GM12878 (cell line): ENCODE data around the gene TTLL7. TPM values are rescaled to one million over a fixed set of nuclear protein-coding genes. Genes with fewer than 3 reads are reported as not detected.

Experiments
- ATAC-seq: fragments of 200-7000 bp; cut with Tn5 transposase; 3 replicates; pipeline ENCODE4 v1.9.1; 2020; ENCODE audit warnings: mild to moderate bottlenecking, moderate library complexity
- BruUV-seq: library from RNA; stranded (reverse); fragments of 400-500 nt; replicated peaks from 2 replicates; lab custom pipeline; 2021; lab: Mats Ljungman, UMichigan
- CTCF ChIA-PET: fragments of 300-600 bp; sonication (Branson Sonifier 250); formaldehyde crosslinking; extraction: SDS; loops from one replicate; lab custom pipeline; 2021; ENCODE audit warnings: inconsistent platforms; lab: Yijun Ruan, JAX
- POLR2A ChIA-PET: fragments of 350-600 bp; formaldehyde crosslinking; extraction: SDS; loops from one replicate; lab custom pipeline; 2021; ENCODE audit warnings: inconsistent platforms; lab: Charles Lee
- RAD21 ChIA-PET: fragments of 300-600 bp; sonication (Branson Sonifier 250); formaldehyde crosslinking; loops from one replicate; lab custom pipeline; 2023; ENCODE audit warnings: antibody characterized with exemption; ENCODE audit not compliant: unreplicated experiment; lab: Charles Lee
- SMC1A ChIA-PET: fragments of 300-600 bp; sonication (Branson Sonifier 250); formaldehyde crosslinking; loops from one replicate; lab custom pipeline; 2023; ENCODE audit not compliant: unreplicated experiment, uncharacterized antibody; lab: Charles Lee
- DNase-seq: peaks from one replicate; pipeline ENCODE4 v3.0.0-alpha.2; 2011; ENCODE audit warnings: low read depth, low spot score
- FAIRE-seq: peaks from 3 replicates; lab custom pipeline; 2011; peaks lifted over from hg19 to GRCh38; lab: Jason Lieb, UNC
- H2AFZ ChIP-seq: 2 replicates; pipeline ENCODE4 v1.6.0; 2011; ENCODE audit warnings: low read depth, low read length, control low read depth; ENCODE audit not compliant: control insufficient read depth
- H3K27ac ChIP-seq: 2 replicates; pipeline ENCODE4 v1.5.1; 2011; ENCODE audit warnings: control low read depth; ENCODE audit not compliant: control insufficient read depth, insufficient read depth
- H3K27me3 ChIP-seq, 2 experiments: replicated peaks in 1 of 2; 2 replicates each; pipeline versions ENCODE4 v1.6.0 to v1.6.1; 2011; ENCODE audit warnings: low read length in 1 of 2; ENCODE audit not compliant: control insufficient read depth in 2 of 2, insufficient read depth in 2 of 2
- H3K36me3 ChIP-seq, 2 experiments: 2 replicates each; pipeline ENCODE4 v1.5.1; 2011; ENCODE audit warnings: low read length in 1 of 2; ENCODE audit not compliant: control insufficient read depth in 2 of 2, insufficient read depth in 2 of 2
- H3K4me1 ChIP-seq: 2 replicates; pipeline ENCODE4 v1.6.1; 2011; ENCODE audit warnings: mild to moderate bottlenecking, low read length, moderate library complexity, mixed read lengths; ENCODE audit not compliant: control insufficient read depth, insufficient read depth
- H3K4me2 ChIP-seq: 2 replicates; pipeline ENCODE4 v1.6.0; 2011; ENCODE audit warnings: control low read depth; ENCODE audit not compliant: control insufficient read depth, insufficient read depth
- H3K4me3 ChIP-seq: fragments of 200-600 bp; sonication (generic); 2 replicates; pipeline ENCODE4 v1.5.1; 2016
- H3K79me2 ChIP-seq: 2 replicates; pipeline ENCODE4 v1.6.0; 2011; ENCODE audit warnings: low read length; ENCODE audit not compliant: control insufficient read depth, insufficient read depth
- H3K9ac ChIP-seq: 2 replicates; pipeline ENCODE4 v1.8.0; 2011; ENCODE audit warnings: low read length, control low read depth, mixed read lengths; ENCODE audit not compliant: control insufficient read depth, insufficient read depth
- H3K9me3 ChIP-seq: replicated peaks from 3 replicates; pipeline ENCODE4 v1.5.1; 2011; ENCODE audit warnings: mild to moderate bottlenecking, low read length; ENCODE audit not compliant: control insufficient read depth, insufficient read depth
- H4K20me1 ChIP-seq: 2 replicates; pipeline ENCODE4 v1.6.0; 2011; ENCODE audit not compliant: control insufficient read depth, insufficient read depth
- DPF2 ChIP-seq: fragments of 450-650 bp; IDR thresholded peaks from 2 replicates; pipeline ENCODE4 v1.6.1; 2017; ENCODE audit warnings: mild to moderate bottlenecking
- GATAD2B ChIP-seq: fragments of 450-650 bp; conservative IDR thresholded peaks from 2 replicates; pipeline ENCODE4 v1.6.1; 2017; ENCODE audit warnings: low read depth, mild to moderate bottlenecking, moderate library complexity
- HCFC1 ChIP-seq: fragments of 150-350 bp; IDR thresholded peaks from 2 replicates; pipeline ENCODE4 v1.6.1; 2014; ENCODE audit warnings: low read length
- IKZF2 ChIP-seq, 2 experiments: fragments of 450-650 bp; IDR thresholded peaks; 2 replicates each; pipeline ENCODE4 v1.6.1; 2017; ENCODE audit warnings: mild to moderate bottlenecking in 2 of 2, moderate library complexity in 2 of 2
- MAX ChIP-seq: IDR thresholded peaks from 2 replicates; pipeline ENCODE4 v1.6.1; 2012; ENCODE audit warnings: low read depth, low read length, improper control_type of control experiment
- MEF2A ChIP-seq: IDR thresholded peaks from 2 replicates; pipeline ENCODE4 v1.6.1; 2011; ENCODE audit warnings: low read depth, mild to moderate bottlenecking, low read length, moderate library complexity; ENCODE audit not compliant: insufficient read depth
- MEF2B ChIP-seq: fragments of 450-650 bp; IDR thresholded peaks from 2 replicates; pipeline ENCODE4 v1.6.1; 2018; ENCODE audit warnings: mild to moderate bottlenecking, moderate library complexity; ENCODE audit not compliant: partially characterized antibody, poor library complexity, severe bottlenecking
- MXI1 ChIP-seq: fragments of 150-350 bp; IDR thresholded peaks from 2 replicates; pipeline ENCODE4 v1.6.1; 2011; ENCODE audit warnings: low read depth, mild to moderate bottlenecking, inconsistent platforms, low read length, improper control_type of control experiment
- NFYA ChIP-seq: IDR thresholded peaks from 2 replicates; pipeline ENCODE4 v1.6.1; 2011; ENCODE audit warnings: low read depth, mild to moderate bottlenecking, low read length, improper control_type of control experiment, borderline replicate concordance
- NR2C1 ChIP-seq: fragments of 450-650 bp; IDR thresholded peaks from 2 replicates; pipeline ENCODE4 v1.6.1; 2017; ENCODE audit warnings: antibody characterized with exemption, mild to moderate bottlenecking, moderate library complexity
- SP1 ChIP-seq: IDR thresholded peaks from one replicate; pipeline ENCODE4 v1.6.1; 2011; ENCODE audit warnings: low read depth, low read length
- ZBTB4 ChIP-seq: fragments of 450-650 bp; formaldehyde crosslinking; IDR thresholded peaks from 2 replicates; pipeline ENCODE4 v1.4.0; 2022; ENCODE audit warnings: mild to moderate bottlenecking, moderate library complexity
- ZNF207 ChIP-seq: fragments of 450-650 bp; IDR thresholded peaks from 2 replicates; pipeline ENCODE4 v1.6.1; 2014; ENCODE audit warnings: antibody characterized with exemption, mild to moderate bottlenecking, borderline replicate concordance
- WGBS: methylation state at CpG from one replicate; pipeline ENCODE4 v1.1.6; 2016; ENCODE audit warnings: low lambda C conversion rate; ENCODE audit not compliant: insufficient replicate concordance, insufficient coverage; ENCODE audit errors: missing lambda C conversion rate; 5-methylcytosine and 5-hydroxymethylcytosine counted together
- in situ Hi-C: fragments of 300-500 bp; cut with MboI; formaldehyde crosslinking; loops from 9 replicates; pipeline ENCODE4 v1.14.3; 2018; ENCODE audit warnings: mixed read lengths
- intact Hi-C: fragments of 100-400 bp; cut with micrococcal nuclease; formaldehyde crosslinking; loops from one replicate; pipeline ENCODE4 v1.14.2; 2022; ENCODE audit not compliant: unreplicated experiment
- polyA plus RNA-seq, 11 experiments: library from polyadenylated mRNA; depleted of rRNA in 4 of 11; unstranded in 6 of 11; stranded (reverse) in 5 of 11; fragments of >200 nt; fragmentation: Nextera tagmentation in 4 of 11; fragmentation: Illumina TruSeq in 1 of 11; extraction: Ambion mirVana in 4 of 11; extraction: Trizol in 1 of 11; gene quantifications; 1 replicate in 1 of 11; 2 replicates in 10 of 11; pipeline versions ENCODE4 v1.2.1 to v1.2.3, GENCODE V29; 2011 to 2016; ENCODE audit warnings: inconsistent platforms in 2 of 11, missing spikeins in 2 of 11, low read depth in 1 of 11
- total RNA-seq, 4 experiments: library from RNA; depleted of rRNA in 3 of 4; stranded (reverse); fragments of >200 nt in 3 of 4; fragmentation: Illumina TruSeq in 1 of 4; extraction: Trizol in 1 of 4; gene quantifications; 2 replicates each; pipeline versions ENCODE4 v1.2.1 to v1.2.3, GENCODE V29; 2013 to 2021
- TF ChIP-seq, protein P1 (sequence below): fragments of 150-350 bp; IDR thresholded peaks from 2 replicates; pipeline ENCODE4 v1.6.1; 2016; ENCODE audit warnings: low read depth, low read length
- TF ChIP-seq, protein P2 (sequence below): fragments of 450-650 bp; IDR thresholded peaks from 2 replicates; pipeline ENCODE4 v1.6.1; 2018; ENCODE audit warnings: borderline replicate concordance, mild to moderate bottlenecking; ENCODE audit not compliant: partially characterized antibody

TTLL7 gene
- total and polyA plus RNA-seq, 10 of the 15 experiments (the other 5 are each of a cell fraction or from before 2014, with no cell fraction given), result 0.03 to 1.4 (median 0.61) TPM

- TF ChIP-seq, protein P1, sequence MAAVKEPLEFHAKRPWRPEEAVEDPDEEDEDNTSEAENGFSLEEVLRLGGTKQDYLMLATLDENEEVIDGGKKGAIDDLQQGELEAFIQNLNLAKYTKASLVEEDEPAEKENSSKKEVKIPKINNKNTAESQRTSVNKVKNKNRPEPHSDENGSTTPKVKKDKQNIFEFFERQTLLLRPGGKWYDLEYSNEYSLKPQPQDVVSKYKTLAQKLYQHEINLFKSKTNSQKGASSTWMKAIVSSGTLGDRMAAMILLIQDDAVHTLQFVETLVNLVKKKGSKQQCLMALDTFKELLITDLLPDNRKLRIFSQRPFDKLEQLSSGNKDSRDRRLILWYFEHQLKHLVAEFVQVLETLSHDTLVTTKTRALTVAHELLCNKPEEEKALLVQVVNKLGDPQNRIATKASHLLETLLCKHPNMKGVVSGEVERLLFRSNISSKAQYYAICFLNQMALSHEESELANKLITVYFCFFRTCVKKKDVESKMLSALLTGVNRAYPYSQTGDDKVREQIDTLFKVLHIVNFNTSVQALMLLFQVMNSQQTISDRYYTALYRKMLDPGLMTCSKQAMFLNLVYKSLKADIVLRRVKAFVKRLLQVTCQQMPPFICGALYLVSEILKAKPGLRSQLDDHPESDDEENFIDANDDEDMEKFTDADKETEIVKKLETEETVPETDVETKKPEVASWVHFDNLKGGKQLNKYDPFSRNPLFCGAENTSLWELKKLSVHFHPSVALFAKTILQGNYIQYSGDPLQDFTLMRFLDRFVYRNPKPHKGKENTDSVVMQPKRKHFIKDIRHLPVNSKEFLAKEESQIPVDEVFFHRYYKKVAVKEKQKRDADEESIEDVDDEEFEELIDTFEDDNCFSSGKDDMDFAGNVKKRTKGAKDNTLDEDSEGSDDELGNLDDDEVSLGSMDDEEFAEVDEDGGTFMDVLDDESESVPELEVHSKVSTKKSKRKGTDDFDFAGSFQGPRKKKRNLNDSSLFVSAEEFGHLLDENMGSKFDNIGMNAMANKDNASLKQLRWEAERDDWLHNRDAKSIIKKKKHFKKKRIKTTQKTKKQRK, result no peak
- TF ChIP-seq MXI1, result no peak
- no peak for TF ChIP-seq GATAD2B
Measured at GRCh38 chr1:84010136-84010535, 11.2 kb upstream of the TTLL7 start (continued).

DNA sequence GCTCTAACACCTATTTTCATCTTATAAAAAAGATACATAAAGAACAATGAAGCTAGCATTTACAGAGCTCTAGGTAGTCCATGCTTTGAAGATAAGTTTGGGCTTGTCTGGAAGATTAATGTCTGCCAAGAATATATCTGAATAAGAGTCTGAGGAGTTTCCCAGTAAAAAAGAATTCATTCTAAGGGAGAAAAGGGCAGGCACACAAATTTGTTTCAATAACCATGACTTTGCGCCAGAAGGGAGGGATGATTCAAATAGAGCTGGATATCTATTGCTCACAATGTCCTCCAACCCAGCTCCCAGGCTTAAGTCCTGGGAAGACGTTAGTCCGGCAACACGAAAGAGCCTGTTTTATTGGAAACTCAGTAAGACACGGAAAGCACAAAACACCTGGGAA is 9.7 kb upstream of the TTLL7 start:
- RAD21 ChIA-PET, result no interaction called here
- no peaks in the 10 kb centered on the region for H3K4me1 ChIP-seq
- no peak overlapping the region for H3K4me2 ChIP-seq
- H3K4me3 ChIP-seq, result no peak overlapping the region
- H3K9me3 ChIP-seq, result no peaks in the 10 kb centered on the region
- DNase-seq (no peak), FAIRE-seq (no peak), ATAC-seq (no peak)
- no peaks in the 10 kb centered on the region for H3K36me3 ChIP-seq
- no peaks in the 10 kb centered on the region for H3K79me2 ChIP-seq
- in situ Hi-C loops, result no loop called here
- WGBS, result 86% methylated on average over 5 of the region's 5 CpGs
- CTCF ChIA-PET, result interaction anchor here (0.8 kb wide), 1 partner anchor 9 kb away, joined by 3 read pairs; no protein-coding TSS in a partner anchor
- no peak overlapping the region for H3K27ac ChIP-seq
- no peaks in the 10 kb centered on the region for H3K27me3 ChIP-seq
- no peak overlapping the region for H2AFZ ChIP-seq
- intact Hi-C loops, result no loop called here
- no peaks in the 10 kb centered on the region for H4K20me1 ChIP-seq
- BruUV-seq, result no TSS peak
- no peak overlapping the region for H3K9ac ChIP-seq
- POLR2A ChIA-PET, result no interaction called here
- SMC1A ChIA-PET, result no interaction called here
- TF ChIP-seq DPF2, result no peak
- TF ChIP-seq NR2C1, result no peak
- no peak for TF ChIP-seq ZBTB4 (CRISPR knock-in tag)
- no peak for TF ChIP-seq MEF2A
- no peak for TF ChIP-seq IKZF2 (IDR thresholded peaks at IDR 0.05)
- TF ChIP-seq MAX, result no peak
- TF ChIP-seq MEF2B, result no peak
- TF ChIP-seq HCFC1, result no peak
- no peak for TF ChIP-seq NFYA
- TF ChIP-seq, protein P2, sequence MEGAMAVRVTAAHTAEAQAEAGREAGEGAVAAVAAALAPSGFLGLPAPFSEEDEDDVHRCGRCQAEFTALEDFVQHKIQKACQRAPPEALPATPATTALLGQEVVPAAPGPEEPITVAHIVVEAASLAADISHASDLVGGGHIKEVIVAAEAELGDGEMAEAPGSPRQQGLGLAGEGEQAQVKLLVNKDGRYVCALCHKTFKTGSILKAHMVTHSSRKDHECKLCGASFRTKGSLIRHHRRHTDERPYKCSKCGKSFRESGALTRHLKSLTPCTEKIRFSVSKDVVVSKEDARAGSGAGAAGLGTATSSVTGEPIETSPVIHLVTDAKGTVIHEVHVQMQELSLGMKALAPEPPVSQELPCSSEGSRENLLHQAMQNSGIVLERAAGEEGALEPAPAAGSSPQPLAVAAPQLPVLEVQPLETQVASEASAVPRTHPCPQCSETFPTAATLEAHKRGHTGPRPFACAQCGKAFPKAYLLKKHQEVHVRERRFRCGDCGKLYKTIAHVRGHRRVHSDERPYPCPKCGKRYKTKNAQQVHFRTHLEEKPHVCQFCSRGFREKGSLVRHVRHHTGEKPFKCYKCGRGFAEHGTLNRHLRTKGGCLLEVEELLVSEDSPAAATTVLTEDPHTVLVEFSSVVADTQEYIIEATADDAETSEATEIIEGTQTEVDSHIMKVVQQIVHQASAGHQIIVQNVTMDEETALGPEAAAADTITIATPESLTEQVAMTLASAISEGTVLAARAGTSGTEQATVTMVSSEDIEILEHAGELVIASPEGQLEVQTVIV, result no peak
- TF ChIP-seq SP1, result no peak
- no peak for TF ChIP-seq ZNF207
